Activated naive CD4-positive, alpha-beta T cell treated with anti-CD3 and anti-CD28 coated beads for 36 hours (primary cell): Measurements from ENCODE around the gene ZNF831. TPM values are rescaled to one million over a fixed set of nuclear protein-coding genes. Genes with fewer than 3 reads are reported as not detected.

Experiments
- CTCF ChIA-PET: fragments of 350-600 bp; sonication (Branson Sonifier 250); formaldehyde crosslinking; loops from one replicate; lab custom pipeline; 2021; ENCODE audit warnings: antibody characterized with exemption; lab: Charles Lee
- DNase-seq: peaks from one replicate; pipeline ENCODE4 v3.0.0-alpha.2; 2020
- H3K27ac Mint-ChIP-seq: one replicate; pipeline ENCODE4 v1.8.0; 2021; ENCODE audit warnings: mild to moderate bottlenecking, mixed read lengths
- H3K27me3 Mint-ChIP-seq: one replicate; pipeline ENCODE4 v1.8.0; 2021; ENCODE audit warnings: low read depth, mixed read lengths
- H3K36me3 Mint-ChIP-seq: one replicate; pipeline ENCODE4 v1.8.0; 2021; ENCODE audit warnings: low read depth, mixed read lengths
- H3K4me1 Mint-ChIP-seq: one replicate; pipeline ENCODE4 v1.8.0; 2021; ENCODE audit warnings: low read depth, mixed read lengths
- H3K4me3 Mint-ChIP-seq: one replicate; pipeline ENCODE4 v1.8.0; 2021; ENCODE audit warnings: mild to moderate bottlenecking, moderate library complexity, mixed read lengths
- H3K9me3 Mint-ChIP-seq: one replicate; pipeline ENCODE4 v1.8.0; 2021; ENCODE audit warnings: mixed read lengths
- intact Hi-C: fragments of 100-400 bp; cut with micrococcal nuclease; formaldehyde crosslinking; loops from one replicate; pipeline ENCODE4 v1.15.1; 2023
- total RNA-seq, 2 experiments: library from RNA; stranded (reverse); gene quantifications; one replicate each; pipeline ENCODE4 v1.2.3, GENCODE V29; 2021

The ZNF831 gene
- total RNA-seq, 2 experiments from 2014 or later, result 5.1 to 6.0 TPM

- Mint-ChIP-seq H3K27me3 (no peaks in the 10 kb centered on the region), H3K4me3 (no peak overlapping the region), H3K36me3 (peaks cover 9% of the 10 kb centered on the region), H3K27ac (peak overlapping the region; percentile 47), H3K4me1 (peaks cover 82% of the 10 kb centered on the region), H3K9me3 (no peaks in the 10 kb centered on the region)
- no peak for DNase-seq
- intact Hi-C loops, result no loop called here
- CTCF ChIA-PET, result interaction anchor here (1.7 to 2.2 kb wide), 3 partner anchors 32 to 87 kb away, joined by 6 to 9 read pairs (median 8); no protein-coding TSS in a partner anchor
Measured at GRCh38 chr20:59175002-59175401, 11.4 kb downstream of the ZNF831 start.

- H3K27ac Mint-ChIP-seq, result peak overlapping the region; percentile 27
- peaks cover under 1% of the 10 kb centered on the region for H3K9me3 Mint-ChIP-seq
- CTCF ChIA-PET, result interaction anchor here (1.7 to 2.2 kb wide), 3 partner anchors 31 to 88 kb away, joined by 6 to 9 read pairs (median 8); no protein-coding TSS in a partner anchor
- no peak for DNase-seq
- peaks cover 75% of the 10 kb centered on the region for H3K4me1 Mint-ChIP-seq
- intact Hi-C loops, result loop anchor here (2.0 kb wide), 2 partner anchors 13 to 31 kb away; partner anchors contain the start of gene ZNF831
- no peak overlapping the region for H3K4me3 Mint-ChIP-seq
- peaks cover 7% of the 10 kb centered on the region for H3K36me3 Mint-ChIP-seq
- no peaks in the 10 kb centered on the region for H3K27me3 Mint-ChIP-seq
Measured at GRCh38 chr20:59175861-59176260, 12.2 kb downstream of the ZNF831 start.

- intact Hi-C loops, result loop anchor here (2.0 kb wide), 2 partner anchors 14 to 32 kb away; partner anchors contain the start of gene ZNF831
- H3K4me3 Mint-ChIP-seq, result no peak overlapping the region
- H3K36me3 Mint-ChIP-seq, result peaks cover 11% of the 10 kb centered on the region
- peaks cover 76% of the 10 kb centered on the region for H3K4me1 Mint-ChIP-seq
- no peaks in the 10 kb centered on the region for H3K27me3 Mint-ChIP-seq
- CTCF ChIA-PET, result interaction anchor here (2.2 to 2.5 kb wide), 2 partner anchors 12 to 31 kb away, joined by 8 to 11 read pairs; no protein-coding TSS in a partner anchor
- H3K9me3 Mint-ChIP-seq, result peaks cover 6% of the 10 kb centered on the region
- no peak overlapping the region for H3K27ac Mint-ChIP-seq
- DNase-seq, result no peak
Measured at GRCh38 chr20:59176812-59177211, 13.2 kb downstream of the ZNF831 start.

GRCh38 chr20:59177266-59178250 is 13.9 kb downstream of the ZNF831 start:
- peak; percentile 67 for DNase-seq
- H3K9me3 Mint-ChIP-seq, result peaks cover 6% of the 10 kb centered on the region
- peak overlapping the region; percentile 52 for H3K4me3 Mint-ChIP-seq
- CTCF ChIA-PET, result interaction anchor here (1.0 to 2.5 kb wide), 9 partner anchors 8 to 95 kb away, joined by 3 to 11 read pairs (median 3); no protein-coding TSS in a partner anchor
- peaks cover 81% of the 10 kb centered on the region for H3K4me1 Mint-ChIP-seq
- H3K27ac Mint-ChIP-seq, result peak overlapping the region; percentile 91
- H3K27me3 Mint-ChIP-seq, result no peaks in the 10 kb centered on the region
- intact Hi-C loops, result loop anchor here (1.0 to 2.0 kb wide), 3 partner anchors 11 to 33 kb away; partner anchors contain the start of gene ZNF831
- H3K36me3 Mint-ChIP-seq, result peaks cover 11% of the 10 kb centered on the region

- no peaks in the 10 kb centered on the region for H3K27me3 Mint-ChIP-seq
- intact Hi-C loops, result loop anchor here (1.0 kb wide), 1 partner anchor 13 kb away; no protein-coding TSS in a partner anchor
- peaks cover 6% of the 10 kb centered on the region for H3K9me3 Mint-ChIP-seq
- H3K4me3 Mint-ChIP-seq, result no peak overlapping the region
- DNase-seq, result no peak
- H3K4me1 Mint-ChIP-seq, result peaks cover 78% of the 10 kb centered on the region
- H3K36me3 Mint-ChIP-seq, result peaks cover 11% of the 10 kb centered on the region
- H3K27ac Mint-ChIP-seq, result peak overlapping the region; percentile 91
- CTCF ChIA-PET, result interaction anchor here (0.6 to 2.5 kb wide), 4 partner anchors 12 to 91 kb away, joined by 3 to 11 read pairs (median 4); no protein-coding TSS in a partner anchor
Measured at GRCh38 chr20:59178983-59179595, 15.5 kb downstream of the ZNF831 start.

- Mint-ChIP-seq H3K4me1 (peaks cover 74% of the 10 kb centered on the region), H3K27ac (no peak overlapping the region), H3K4me3 (no peak overlapping the region), H3K9me3 (peaks cover 6% of the 10 kb centered on the region), H3K27me3 (no peaks in the 10 kb centered on the region), H3K36me3 (peaks cover 14% of the 10 kb centered on the region)
- no peak for DNase-seq
- intact Hi-C loops, result no loop called here
- CTCF ChIA-PET, result no interaction called here
Measured at GRCh38 chr20:59179988-59180387, 16.4 kb downstream of the ZNF831 start.

- peaks cover 60% of the 10 kb centered on the region for H3K4me1 Mint-ChIP-seq
- CTCF ChIA-PET, result interaction anchor here (1.1 to 1.4 kb wide), 3 partner anchors 59 to 225 kb away, joined by 3 to 8 read pairs (median 3); no protein-coding TSS in a partner anchor
- peaks cover 13% of the 10 kb centered on the region for H3K36me3 Mint-ChIP-seq
- DNase-seq, result no peak
- H3K27ac Mint-ChIP-seq, result no peak overlapping the region
- peaks cover 6% of the 10 kb centered on the region for H3K9me3 Mint-ChIP-seq
- intact Hi-C loops, result no loop called here
- no peaks in the 10 kb centered on the region for H3K27me3 Mint-ChIP-seq
- no peak overlapping the region for H3K4me3 Mint-ChIP-seq
Measured at GRCh38 chr20:59181936-59182335, 18.3 kb downstream of the ZNF831 start.

- no peaks in the 10 kb centered on the region for H3K27me3 Mint-ChIP-seq
- CTCF ChIA-PET, result interaction anchor here (1.1 to 1.4 kb wide), 3 partner anchors 60 to 226 kb away, joined by 3 to 8 read pairs (median 3); no protein-coding TSS in a partner anchor
- DNase-seq, result no peak
- peaks cover 6% of the 10 kb centered on the region for H3K9me3 Mint-ChIP-seq
- H3K4me1 Mint-ChIP-seq, result peaks cover 54% of the 10 kb centered on the region
- H3K36me3 Mint-ChIP-seq, result peaks cover 13% of the 10 kb centered on the region
- H3K27ac Mint-ChIP-seq, result peak overlapping the region; percentile 65
- no peak overlapping the region for H3K4me3 Mint-ChIP-seq
- intact Hi-C loops, result no loop called here
Measured at GRCh38 chr20:59182401-59183044, 18.9 kb downstream of the ZNF831 start.

GRCh38 chr20:59183751-59184150 is 20.1 kb downstream of the ZNF831 start:
- H3K27me3 Mint-ChIP-seq, result no peaks in the 10 kb centered on the region
- intact Hi-C loops, result no loop called here
- no peak for DNase-seq
- H3K27ac Mint-ChIP-seq, result no peak overlapping the region
- CTCF ChIA-PET, result no interaction called here
- no peak overlapping the region for H3K4me3 Mint-ChIP-seq
- H3K36me3 Mint-ChIP-seq, result peaks cover 13% of the 10 kb centered on the region
- peaks cover 41% of the 10 kb centered on the region for H3K4me1 Mint-ChIP-seq
- H3K9me3 Mint-ChIP-seq, result peaks cover 6% of the 10 kb centered on the region

GRCh38 chr20:59184880-59185447 is 21.3 kb downstream of the ZNF831 start:
- peaks cover 34% of the 10 kb centered on the region for H3K4me1 Mint-ChIP-seq
- CTCF ChIA-PET, result interaction anchor here (1.0 kb wide), 2 partner anchors 22 to 97 kb away, joined by 3 read pairs; no protein-coding TSS in a partner anchor
- peaks cover 13% of the 10 kb centered on the region for H3K36me3 Mint-ChIP-seq
- H3K27ac Mint-ChIP-seq, result no peak overlapping the region
- H3K27me3 Mint-ChIP-seq, result no peaks in the 10 kb centered on the region
- intact Hi-C loops, result no loop called here
- no peak for DNase-seq
- H3K9me3 Mint-ChIP-seq, result peaks cover 6% of the 10 kb centered on the region
- no peak overlapping the region for H3K4me3 Mint-ChIP-seq

- intact Hi-C loops, result no loop called here
- H3K4me1 Mint-ChIP-seq, result peaks cover 34% of the 10 kb centered on the region
- peaks cover 6% of the 10 kb centered on the region for H3K9me3 Mint-ChIP-seq
- CTCF ChIA-PET, result interaction anchor here (0.7 to 1.4 kb wide), 3 partner anchors 12 to 98 kb away, joined by 3 read pairs; no protein-coding TSS in a partner anchor
- H3K27me3 Mint-ChIP-seq, result no peaks in the 10 kb centered on the region
- no peak overlapping the region for H3K4me3 Mint-ChIP-seq
- peaks cover 13% of the 10 kb centered on the region for H3K36me3 Mint-ChIP-seq
- no peak for DNase-seq
- H3K27ac Mint-ChIP-seq, result no peak overlapping the region
Measured at GRCh38 chr20:59185809-59186208, 22.2 kb downstream of the ZNF831 start.
